ENCODE measurements around the gene BHLHA15.

BHLHA15 gene

GRCh38 chr7:98210513-98211220 lies 572 bp upstream of the BHLHA15 start:
- TF ChIP-seq, protein P1, sequence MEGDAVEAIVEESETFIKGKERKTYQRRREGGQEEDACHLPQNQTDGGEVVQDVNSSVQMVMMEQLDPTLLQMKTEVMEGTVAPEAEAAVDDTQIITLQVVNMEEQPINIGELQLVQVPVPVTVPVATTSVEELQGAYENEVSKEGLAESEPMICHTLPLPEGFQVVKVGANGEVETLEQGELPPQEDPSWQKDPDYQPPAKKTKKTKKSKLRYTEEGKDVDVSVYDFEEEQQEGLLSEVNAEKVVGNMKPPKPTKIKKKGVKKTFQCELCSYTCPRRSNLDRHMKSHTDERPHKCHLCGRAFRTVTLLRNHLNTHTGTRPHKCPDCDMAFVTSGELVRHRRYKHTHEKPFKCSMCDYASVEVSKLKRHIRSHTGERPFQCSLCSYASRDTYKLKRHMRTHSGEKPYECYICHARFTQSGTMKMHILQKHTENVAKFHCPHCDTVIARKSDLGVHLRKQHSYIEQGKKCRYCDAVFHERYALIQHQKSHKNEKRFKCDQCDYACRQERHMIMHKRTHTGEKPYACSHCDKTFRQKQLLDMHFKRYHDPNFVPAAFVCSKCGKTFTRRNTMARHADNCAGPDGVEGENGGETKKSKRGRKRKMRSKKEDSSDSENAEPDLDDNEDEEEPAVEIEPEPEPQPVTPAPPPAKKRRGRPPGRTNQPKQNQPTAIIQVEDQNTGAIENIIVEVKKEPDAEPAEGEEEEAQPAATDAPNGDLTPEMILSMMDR (conservative IDR thresholded peaks at IDR 0.05; ENCODE audit: low read length): no peak
- peak; percentile 5 for DNase-seq (ENCODE audit: low read depth)
- H3K4me3 ChIP-seq (ENCODE audit: low read length): peak overlapping the region; percentile 42

DNA sequence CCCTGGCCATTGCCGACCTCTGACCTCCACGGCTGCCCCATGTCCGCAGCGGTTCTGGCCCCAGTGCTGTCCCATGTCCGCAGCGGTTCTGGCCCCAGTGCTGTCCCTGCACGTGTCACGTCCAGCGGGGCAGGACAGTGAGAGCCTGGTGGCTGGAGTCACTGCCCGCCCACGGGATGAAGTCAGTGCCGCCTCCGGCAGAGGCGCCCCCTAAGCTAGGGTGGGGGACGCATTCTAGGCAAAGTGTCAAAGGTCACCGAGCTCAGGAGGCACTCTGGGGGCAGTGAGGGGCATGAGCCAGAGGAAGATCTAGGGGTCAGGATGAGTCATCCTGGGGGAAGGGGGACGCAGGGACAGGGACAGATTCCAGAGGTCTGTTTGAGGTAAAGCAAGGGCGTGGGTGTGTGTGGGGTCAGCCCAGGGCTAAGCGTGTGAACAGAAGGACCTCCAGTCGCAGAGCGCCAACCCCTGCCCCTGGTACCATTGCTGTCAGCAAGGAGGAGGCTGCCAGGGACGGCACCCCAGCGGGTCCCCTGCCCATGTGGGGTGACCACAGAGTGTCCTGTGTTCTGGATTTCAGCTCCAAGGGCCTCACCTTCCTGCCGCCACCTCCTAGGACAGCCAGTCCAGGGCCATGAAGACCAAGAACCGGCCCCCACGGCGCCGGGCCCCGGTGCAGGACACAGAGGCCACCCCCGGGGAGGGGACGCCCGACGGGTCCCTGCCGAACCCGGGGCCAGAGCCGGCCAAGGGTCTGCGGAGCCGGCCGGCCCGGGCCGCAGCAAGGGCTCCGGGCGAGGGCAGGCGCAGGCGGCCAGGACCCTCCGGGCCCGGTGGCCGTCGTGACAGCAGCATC lies 665 bp downstream of the BHLHA15 start:
- TF ChIP-seq, protein P1 (conservative IDR thresholded peaks at IDR 0.05; ENCODE audit: low read length): no peak
- DNase-seq (ENCODE audit: low read depth): no peak
- H3K4me3 ChIP-seq (ENCODE audit: low read length): no peak overlapping the region; the same call in 1 of the 2 replicates

- no peak for DNase-seq (ENCODE audit: low read depth)
- no peak overlapping the region for H3K4me3 ChIP-seq (ENCODE audit: low read length)
Measured at GRCh38 chr7:98212532-98213041, 1.3 kb downstream of the BHLHA15 start.

GRCh38 chr7:98213296-98213887 lies 2.2 kb downstream of the BHLHA15 start:
- DNase-seq (ENCODE audit: low read depth): no peak
- TF ChIP-seq, protein P1 (conservative IDR thresholded peaks at IDR 0.05; ENCODE audit: low read length): no peak
- H3K4me3 ChIP-seq (ENCODE audit: low read length): no peak overlapping the region

More at GRCh38 chr7:98212532-98213041, 1.3 kb downstream of the BHLHA15 start:
- TF ChIP-seq, protein P1 (conservative IDR thresholded peaks at IDR 0.05; ENCODE audit: low read length): no peak

GRCh38 chr7:98213888-98214810 lies 2.9 kb downstream of the BHLHA15 start:
- TF ChIP-seq, protein P1 (conservative IDR thresholded peaks at IDR 0.05; ENCODE audit: low read length): no peak
- DNase-seq (ENCODE audit: low read depth): no peak
- H3K4me3 ChIP-seq (ENCODE audit: low read length): no peak overlapping the region

- no peak for DNase-seq (ENCODE audit: low read depth)
- H3K4me3 ChIP-seq (ENCODE audit: low read length): no peak overlapping the region
- TF ChIP-seq, protein P1 (conservative IDR thresholded peaks at IDR 0.05; ENCODE audit: low read length): no peak
Measured at GRCh38 chr7:98214811-98215321, 3.6 kb downstream of the BHLHA15 start.

All from AG10803 (cell line).